ENCODE results near the gene SULT1A2.

- TF ChIP-seq CTCF (IDR thresholded peaks at IDR 0.05 in 4 of 5, conservative IDR thresholded peaks at IDR 0.05 in 1 of 5) (no peak), POLR2A (IDR thresholded peaks at IDR 0.05) (no peak)
Observed at GRCh38 chr16:28569968-28570752, 26.7 kb downstream of the SULT1A2 start.

Data from gastrocnemius medialis (tissue), 4 donors.